Chondrocyte (in vitro differentiated cells): ENCODE results near the gene CLEC16A. TPM values are rescaled to one million over a fixed set of nuclear protein-coding genes. Genes with fewer than 3 reads are reported as not detected.

ENCODE experiments used
- DNase-seq: peaks from one replicate; pipeline ENCODE4 v3.0.0; 2021; ENCODE audit warnings: mixed read lengths, low spot score
- H3K27ac Mint-ChIP-seq: one replicate; pipeline ENCODE4 v1.8.0; 2021; ENCODE audit warnings: mild to moderate bottlenecking, moderate library complexity, mixed read lengths; ENCODE audit not compliant: unreplicated experiment
- H3K27me3 Mint-ChIP-seq: 2 replicates; pipeline ENCODE4 v1.8.0; 2021; ENCODE audit warnings: low read depth, mixed read lengths
- H3K36me3 Mint-ChIP-seq: 2 replicates; pipeline ENCODE4 v1.8.0; 2021; ENCODE audit warnings: low read depth, mixed read lengths
- H3K4me1 Mint-ChIP-seq: 2 replicates; pipeline ENCODE4 v1.8.0; 2021; ENCODE audit warnings: low read depth, mild to moderate bottlenecking, mixed read lengths
- H3K4me3 Mint-ChIP-seq: one replicate; pipeline ENCODE4 v1.8.0; 2021; ENCODE audit warnings: mild to moderate bottlenecking, moderate library complexity, mixed read lengths; ENCODE audit not compliant: unreplicated experiment
- H3K9me3 Mint-ChIP-seq: 2 replicates; pipeline ENCODE4 v1.8.0; 2021; ENCODE audit warnings: low read depth, mixed read lengths
- CTCF ChIP-seq: fragments of 200-600 bp; sonication (generic); IDR thresholded peaks from 2 replicates; pipeline ENCODE4 v1.5.0; 2021; ENCODE audit warnings: antibody characterized with exemption, mild to moderate bottlenecking, moderate library complexity
- total RNA-seq: library from RNA; stranded (reverse); gene quantifications from 3 replicates; pipeline ENCODE4 v1.2.1, GENCODE V29; 2021

Gene CLEC16A
- total RNA-seq, 1 donor from 2014 or later = 17.9 TPM

- Mint-ChIP-seq H3K36me3 (peaks cover 10% of the 10 kb centered on the region), H3K4me1 (peaks cover 25% of the 10 kb centered on the region), H3K27me3 (no peaks in the 10 kb centered on the region), H3K27ac (no peak overlapping the region), H3K9me3 (no peaks in the 10 kb centered on the region), H3K4me3 (no peak overlapping the region)
- no peak for DNase-seq
- TF ChIP-seq CTCF = peak; percentile 8
Observed at GRCh38 chr16:11089504-11090124, 145.2 kb downstream of the CLEC16A start.

- no peak for DNase-seq
- no peak overlapping the region for H3K27ac Mint-ChIP-seq
Observed at GRCh38 chr16:11090232-11090631, 145.9 kb downstream of the CLEC16A start.

GRCh38 chr16:11091021-11091785 lies 146.8 kb downstream of the CLEC16A start:
- no peak for DNase-seq
- Mint-ChIP-seq H3K9me3 (no peaks in the 10 kb centered on the region), H3K4me1 (peaks cover 22% of the 10 kb centered on the region), H3K4me3 (no peak overlapping the region), H3K27me3 (no peaks in the 10 kb centered on the region), H3K36me3 (peaks cover 10% of the 10 kb centered on the region), H3K27ac (no peak overlapping the region)
- TF ChIP-seq CTCF = no peak

More at GRCh38 chr16:11090232-11090631, 145.9 kb downstream of the CLEC16A start:
- Mint-ChIP-seq H3K36me3 (peaks cover 10% of the 10 kb centered on the region), H3K9me3 (no peaks in the 10 kb centered on the region), H3K4me1 (peaks cover 25% of the 10 kb centered on the region), H3K4me3 (no peak overlapping the region), H3K27me3 (no peaks in the 10 kb centered on the region)
- TF ChIP-seq CTCF = no peak

- Mint-ChIP-seq H3K4me3 (no peak overlapping the region), H3K27me3 (no peaks in the 10 kb centered on the region), H3K27ac (no peak overlapping the region), H3K4me1 (peaks cover 22% of the 10 kb centered on the region), H3K9me3 (no peaks in the 10 kb centered on the region), H3K36me3 (peaks cover 12% of the 10 kb centered on the region)
- DNase-seq = no peak
- no peak for TF ChIP-seq CTCF
Observed at GRCh38 chr16:11092788-11093571, 148.6 kb downstream of the CLEC16A start.

- Mint-ChIP-seq H3K36me3 (peaks cover 12% of the 10 kb centered on the region), H3K4me3 (no peak overlapping the region), H3K9me3 (no peaks in the 10 kb centered on the region), H3K27me3 (no peaks in the 10 kb centered on the region), H3K27ac (no peak overlapping the region), H3K4me1 (peaks cover 23% of the 10 kb centered on the region)
- TF ChIP-seq CTCF = no peak
- no peak for DNase-seq
Observed at GRCh38 chr16:11093572-11094074, 149.3 kb downstream of the CLEC16A start.
